Esophagus muscularis mucosa (tissue), 4 donors: ENCODE measurements around the gene SASH1. TPM values are rescaled to one million over a fixed set of nuclear protein-coding genes. Genes with fewer than 3 reads are reported as not detected.
A peak's percentile ranks its signal among the peaks of the same experiment; 100 is the strongest.

Experiments
- DNase-seq: peaks from one replicate; pipeline ENCODE4 v3.0.0-alpha.2; 2017; ENCODE audit errors: extremely low spot score
- H3K27ac ChIP-seq, 4 donors: fragments of 200-600 bp; sonication (generic); replicated peaks in 1 of 4; 1 replicate in 3 of 4; 2 replicates in 1 of 4; pipeline ENCODE4 v1.5.1; 2016 to 2019; ENCODE audit warnings: mild to moderate bottlenecking in 1 of 4
- H3K27me3 ChIP-seq, 4 donors: fragments of 200-600 bp; sonication (generic); one replicate each; pipeline versions ENCODE4 v1.5.1 to v1.6.0; 2016 to 2019
- H3K36me3 ChIP-seq, 4 donors: fragments of 200-600 bp; sonication (generic); one replicate each; pipeline ENCODE4 v1.5.1; 2016 to 2019
- H3K4me1 ChIP-seq, 4 donors: fragments of 200-600 bp; sonication (generic); one replicate each; pipeline ENCODE4 v1.5.1; 2016 to 2019
- H3K4me3 ChIP-seq, 4 donors: fragments of 200-600 bp; sonication (generic); 1 replicate in 2 of 4; 2 replicates in 2 of 4; pipeline ENCODE4 v1.5.1; 2016 to 2019; ENCODE audit warnings: mild to moderate bottlenecking in 4 of 4, moderate library complexity in 1 of 4
- H3K9me3 ChIP-seq, 4 donors: fragments of 200-600 bp; sonication (generic); 1 replicate in 3 of 4; 2 replicates in 1 of 4; pipeline ENCODE4 v1.5.1; 2016 to 2019
- EP300 ChIP-seq: sonication (generic); formaldehyde crosslinking; IDR thresholded peaks from one replicate; pipeline ENCODE4 v1.6.1; 2017; ENCODE audit warnings: antibody characterized with exemption
- POLR2A ChIP-seq: fragments of 450-650 bp; IDR thresholded peaks from one replicate; pipeline ENCODE4 v1.6.1; 2017; ENCODE audit warnings: antibody characterized with exemption, moderate library complexity, mild to moderate bottlenecking, low read depth
- POLR2AphosphoS5 ChIP-seq, 2 donors: sonication (generic); formaldehyde crosslinking; IDR thresholded peaks; one replicate each; pipeline ENCODE4 v1.6.1; 2017; ENCODE audit warnings: antibody characterized with exemption in 2 of 2
- WGBS: methylation state at CpG from one replicate; pipeline ENCODE4 v1.1.5; 2018; 5-methylcytosine and 5-hydroxymethylcytosine counted together
- intact Hi-C: fragments of 100-400 bp; cut with DNase I; formaldehyde crosslinking; loops from one replicate; pipeline ENCODE4 v1.15.1; 2023
- total RNA-seq, 4 donors: library from RNA; depleted of rRNA; stranded (reverse); fragments of >200 nt; gene quantifications; one replicate each; pipeline versions ENCODE4 v1.1.0 to v1.2.1, GENCODE V29; 2016
- TF ChIP-seq, protein P1 (sequence below), 3 experiments: fragments of 200-600 bp in 2 of 3; fragments of 450-650 bp in 1 of 3; sonication (generic) in 2 of 3; IDR thresholded peaks; one replicate each; pipeline ENCODE4 v1.5.1; 2017 to 2019; ENCODE audit warnings: antibody characterized with exemption in 3 of 3, mild to moderate bottlenecking in 2 of 3, moderate library complexity in 1 of 3

The SASH1 gene
- total RNA-seq, 4 donors from 2014 or later = 56.5 to 86.6 (median 70.3) TPM

DNA sequence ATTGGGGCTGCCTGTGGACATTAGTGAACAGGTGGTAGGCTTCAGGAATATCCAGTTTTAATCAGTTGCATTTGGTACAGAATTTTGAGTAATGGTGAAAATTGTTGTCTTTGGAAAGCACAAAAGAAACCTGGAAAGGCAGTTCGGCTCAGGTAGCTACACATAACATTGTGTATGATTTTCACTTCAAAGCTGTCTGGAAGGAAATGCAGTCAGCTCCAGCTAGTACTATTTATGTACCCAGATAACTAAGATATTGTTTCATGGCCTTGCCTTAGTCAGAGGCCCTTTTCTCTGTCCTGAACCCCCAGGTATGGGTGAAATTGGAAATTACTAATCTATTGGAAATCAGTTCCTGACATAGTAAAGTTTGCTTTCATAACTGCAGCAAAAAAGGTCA is 208.6 kb downstream of the SASH1 start:
- intact Hi-C loops = no loop called here
- TF ChIP-seq, protein P1, sequence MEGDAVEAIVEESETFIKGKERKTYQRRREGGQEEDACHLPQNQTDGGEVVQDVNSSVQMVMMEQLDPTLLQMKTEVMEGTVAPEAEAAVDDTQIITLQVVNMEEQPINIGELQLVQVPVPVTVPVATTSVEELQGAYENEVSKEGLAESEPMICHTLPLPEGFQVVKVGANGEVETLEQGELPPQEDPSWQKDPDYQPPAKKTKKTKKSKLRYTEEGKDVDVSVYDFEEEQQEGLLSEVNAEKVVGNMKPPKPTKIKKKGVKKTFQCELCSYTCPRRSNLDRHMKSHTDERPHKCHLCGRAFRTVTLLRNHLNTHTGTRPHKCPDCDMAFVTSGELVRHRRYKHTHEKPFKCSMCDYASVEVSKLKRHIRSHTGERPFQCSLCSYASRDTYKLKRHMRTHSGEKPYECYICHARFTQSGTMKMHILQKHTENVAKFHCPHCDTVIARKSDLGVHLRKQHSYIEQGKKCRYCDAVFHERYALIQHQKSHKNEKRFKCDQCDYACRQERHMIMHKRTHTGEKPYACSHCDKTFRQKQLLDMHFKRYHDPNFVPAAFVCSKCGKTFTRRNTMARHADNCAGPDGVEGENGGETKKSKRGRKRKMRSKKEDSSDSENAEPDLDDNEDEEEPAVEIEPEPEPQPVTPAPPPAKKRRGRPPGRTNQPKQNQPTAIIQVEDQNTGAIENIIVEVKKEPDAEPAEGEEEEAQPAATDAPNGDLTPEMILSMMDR (IDR thresholded peaks at IDR 0.05) = no peak
- TF ChIP-seq POLR2AphosphoS5 (IDR thresholded peaks at IDR 0.05) = no peak
- no peak for TF ChIP-seq EP300
- no peak for TF ChIP-seq POLR2A
- peaks cover 24 to 45% (median 31%) of the 10 kb centered on the region in 4 donors for H3K36me3 ChIP-seq
- H3K9me3 ChIP-seq = no peaks in the 10 kb centered on the region
- H3K27ac ChIP-seq = no peak overlapping the region
- no peak overlapping the region for H3K4me3 ChIP-seq
- 53% methylated on average over 1 of the region's 1 CpG for WGBS
- peaks cover 0 to 12% (median 5%) of the 10 kb centered on the region in 4 donors for H3K4me1 ChIP-seq
- H3K27me3 ChIP-seq = no peaks in the 10 kb centered on the region
- DNase-seq = peak; percentile 34

DNA sequence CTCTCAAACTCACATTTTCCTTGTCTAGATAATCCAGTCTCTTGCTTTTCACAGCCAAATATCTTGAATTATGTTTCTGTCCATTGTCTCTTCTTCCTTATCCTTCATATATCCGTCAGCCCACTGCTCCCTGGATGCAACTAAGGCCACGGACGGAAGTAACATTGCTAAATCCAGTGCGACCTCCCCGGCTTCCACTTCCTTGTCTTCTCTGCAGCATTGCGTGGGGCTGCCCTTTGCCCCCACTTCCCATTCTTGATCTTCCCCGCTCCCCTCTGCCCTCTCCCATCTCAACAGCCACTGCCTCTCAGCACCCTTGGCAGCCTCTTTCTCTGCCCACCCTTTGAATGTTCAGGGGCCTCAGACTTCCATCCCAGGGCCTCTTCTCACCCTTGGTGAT is 213.8 kb downstream of the SASH1 start:
- intact Hi-C loops = no loop called here

DNA sequence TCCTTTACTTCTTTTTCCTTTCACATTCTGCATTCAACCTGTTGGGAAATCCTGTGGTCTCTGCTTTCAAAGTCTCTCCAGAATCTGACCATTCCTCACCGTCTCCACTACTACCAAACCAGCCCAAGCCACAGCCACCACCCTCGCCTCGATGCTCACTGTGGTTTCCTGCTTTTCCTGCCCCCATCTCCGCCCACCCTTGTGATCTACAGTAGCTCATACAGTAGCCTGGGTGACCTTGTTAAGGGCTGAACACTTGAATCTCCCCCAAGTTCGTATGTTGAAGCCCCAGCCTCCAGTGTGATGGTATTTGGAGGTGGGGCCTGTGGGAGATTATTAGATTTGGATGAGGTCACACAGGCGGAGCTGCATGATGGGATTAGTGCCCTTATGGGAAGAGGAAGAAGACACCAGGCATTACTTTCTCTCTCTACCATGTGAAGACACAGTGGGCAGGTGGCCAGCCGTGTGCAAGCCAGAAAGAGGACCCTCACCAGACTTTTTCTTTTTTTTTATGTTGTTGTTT is 215.2 kb downstream of the SASH1 start:
- H3K4me3 ChIP-seq = no peak overlapping the region
- peaks cover 5 to 14% (median 12%) of the 10 kb centered on the region in 4 donors for H3K4me1 ChIP-seq
- TF ChIP-seq POLR2A (no peak), EP300 (no peak), POLR2AphosphoS5 (IDR thresholded peaks at IDR 0.05) (no peak)
- TF ChIP-seq, protein P1 (IDR thresholded peaks at IDR 0.05) = no peak
- intact Hi-C loops = no loop called here
- no peaks in the 10 kb centered on the region for H3K36me3 ChIP-seq
- DNase-seq = no peak
- 66% methylated on average over 7 of the region's 7 CpGs for WGBS
- H3K27ac ChIP-seq = no peak overlapping the region
- no peaks in the 10 kb centered on the region for H3K27me3 ChIP-seq
- H3K9me3 ChIP-seq = no peaks in the 10 kb centered on the region

More for the DNA sequence above, 213.8 kb downstream of the SASH1 start:
- no peak overlapping the region for H3K4me3 ChIP-seq
- peaks cover 6 to 14% (median 12%) of the 10 kb centered on the region in 4 donors for H3K4me1 ChIP-seq
- H3K9me3 ChIP-seq = no peaks in the 10 kb centered on the region
- 68% methylated on average over 6 of the region's 7 CpGs for WGBS
- no peak for DNase-seq
- TF ChIP-seq POLR2A (no peak), EP300 (no peak), POLR2AphosphoS5 (IDR thresholded peaks at IDR 0.05) (no peak)
- TF ChIP-seq, protein P1 (IDR thresholded peaks at IDR 0.05) = no peak
- no peak overlapping the region for H3K27ac ChIP-seq
- H3K27me3 ChIP-seq = no peaks in the 10 kb centered on the region
- H3K36me3 ChIP-seq = peaks cover 0 to 4% (median 0%) of the 10 kb centered on the region in 4 donors

DNA sequence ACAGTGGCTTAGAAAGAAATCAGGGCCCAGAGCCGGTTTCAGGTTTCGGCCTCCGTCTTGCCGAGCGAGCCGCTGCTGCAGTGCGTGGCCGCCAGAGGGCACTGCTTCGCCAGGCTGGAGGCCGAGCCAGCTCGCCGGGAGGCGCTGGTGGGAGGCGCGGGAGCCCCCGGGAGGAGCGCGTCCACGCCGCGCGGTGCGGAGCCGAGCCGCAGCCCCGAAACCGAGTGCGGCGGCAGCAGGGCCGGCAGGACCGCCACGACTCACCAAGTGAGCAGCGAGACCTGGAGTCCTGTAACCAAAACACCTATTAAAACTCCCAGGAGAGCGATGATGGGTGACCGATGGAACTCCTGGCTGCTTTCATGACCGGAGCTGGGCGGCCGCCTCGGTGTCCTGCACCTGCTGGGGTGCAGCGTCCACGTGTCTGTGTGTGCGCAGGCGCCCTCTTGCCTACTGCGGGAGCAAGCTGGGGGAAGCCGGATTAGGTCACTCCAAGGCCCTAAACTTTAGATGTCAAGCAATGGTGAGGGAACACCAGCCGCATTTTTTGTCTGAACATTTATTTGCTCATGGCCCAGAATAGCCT is 217.3 kb downstream of the SASH1 start:
- Histone ChIP-seq H3K9me3 (no peaks in the 10 kb centered on the region), H3K36me3 (no peaks in the 10 kb centered on the region), H3K4me1 (peaks cover 5 to 14% (median 12%) of the 10 kb centered on the region in 4 donors), H3K4me3 (peak overlapping the region; percentile 55 to 63 (median 56)), H3K27ac (peak overlapping the region; percentile 29 to 62 (median 50)), H3K27me3 (no peaks in the 10 kb centered on the region)
- intact Hi-C loops = no loop called here
- WGBS = 9% methylated on average over 14 of the region's 46 CpGs
- DNase-seq = peak; percentile 93
- TF ChIP-seq, protein P1 (IDR thresholded peaks at IDR 0.05) = peak in 2 of 3 experiments; percentile 92 to 98
- no peak for TF ChIP-seq POLR2AphosphoS5 (IDR thresholded peaks at IDR 0.05)
- no peak for TF ChIP-seq EP300
- TF ChIP-seq POLR2A = no peak
